SKM-1 (cell line): ENCODE data around the gene CNOT4.
"Not testable (repeated sequence)": the region's sequence is repeated elsewhere in the genome, so short reads cannot be mapped to it uniquely, and the experiment has no call there.

Source experiments
- DNase-seq: peaks from one replicate; lab custom pipeline; 2025; ENCODE audit not compliant: unreplicated experiment; lab: John Stamatoyannopoulos, UW

Gene CNOT4

GRCh38 chr7:135368416-135369186 is 141.3 kb downstream of the CNOT4 start:
- no peak for DNase-seq

GRCh38 chr7:135366843-135367508 is 142.9 kb downstream of the CNOT4 start:
- no peak for DNase-seq

- DNase-seq: no peak
Observed at GRCh38 chr7:135365721-135366120, 144.2 kb downstream of the CNOT4 start.

DNA sequence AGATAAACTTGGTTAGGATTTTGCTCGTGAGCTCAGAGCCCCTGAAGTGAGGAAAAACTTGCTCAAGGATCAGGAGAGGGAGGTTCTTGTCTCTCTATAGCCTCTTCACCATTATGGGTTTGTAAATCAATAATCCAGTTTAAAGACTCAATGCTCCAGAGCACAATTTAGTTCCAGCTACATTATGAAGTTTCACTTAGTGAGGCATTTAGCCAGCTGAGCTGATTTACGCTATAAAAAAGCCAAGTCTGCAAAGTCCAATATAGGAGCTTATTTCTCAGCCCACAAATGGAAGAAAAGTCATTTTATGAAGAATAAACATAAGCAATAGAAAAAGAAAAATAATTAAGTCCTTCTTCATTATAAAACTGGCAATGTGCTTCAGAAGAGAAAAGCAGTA is 145.7 kb downstream of the CNOT4 start:
- no peak for DNase-seq

- DNase-seq: no peak
Observed at GRCh38 chr7:135362871-135363270, 147.0 kb downstream of the CNOT4 start.

- no peak for DNase-seq
Observed at GRCh38 chr7:135361788-135362187, 148.1 kb downstream of the CNOT4 start.

- no peak for DNase-seq
Observed at GRCh38 chr7:135359615-135360014, 150.3 kb downstream of the CNOT4 start.

GRCh38 chr7:135355377-135356048 is 154.4 kb downstream of the CNOT4 start:
- DNase-seq: no peak

DNA sequence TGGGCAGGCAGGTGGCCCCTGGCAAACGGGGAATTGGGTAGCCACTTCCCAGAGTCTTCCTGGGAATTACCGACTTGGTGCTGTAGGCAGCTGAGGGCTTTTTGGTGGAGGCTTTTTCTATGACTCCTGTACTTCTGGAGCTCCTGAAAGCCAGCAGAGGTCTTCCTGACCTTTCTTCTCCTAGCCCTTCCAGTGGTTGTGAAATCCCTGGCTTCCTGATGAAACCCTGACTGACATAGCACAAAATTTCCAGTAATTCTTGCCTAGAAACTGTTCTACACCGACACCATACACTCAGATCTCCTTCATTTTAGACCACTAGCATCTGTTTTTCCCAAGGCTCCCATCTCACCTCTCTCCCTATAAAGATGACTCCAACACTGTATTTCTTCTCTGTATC is 156.1 kb downstream of the CNOT4 start:
- DNase-seq: no peak

GRCh38 chr7:135352285-135352684 is 157.6 kb downstream of the CNOT4 start:
- no peak for DNase-seq

GRCh38 chr7:135351070-135351469 is 158.8 kb downstream of the CNOT4 start:
- DNase-seq: not testable (repeated sequence)

GRCh38 chr7:135349746-135350145 is 160.2 kb downstream of the CNOT4 start:
- no peak for DNase-seq

GRCh38 chr7:135348493-135348892 is 161.4 kb downstream of the CNOT4 start:
- DNase-seq: no peak

- DNase-seq: no peak
Observed at GRCh38 chr7:135343361-135343760, 166.5 kb downstream of the CNOT4 start.

DNA sequence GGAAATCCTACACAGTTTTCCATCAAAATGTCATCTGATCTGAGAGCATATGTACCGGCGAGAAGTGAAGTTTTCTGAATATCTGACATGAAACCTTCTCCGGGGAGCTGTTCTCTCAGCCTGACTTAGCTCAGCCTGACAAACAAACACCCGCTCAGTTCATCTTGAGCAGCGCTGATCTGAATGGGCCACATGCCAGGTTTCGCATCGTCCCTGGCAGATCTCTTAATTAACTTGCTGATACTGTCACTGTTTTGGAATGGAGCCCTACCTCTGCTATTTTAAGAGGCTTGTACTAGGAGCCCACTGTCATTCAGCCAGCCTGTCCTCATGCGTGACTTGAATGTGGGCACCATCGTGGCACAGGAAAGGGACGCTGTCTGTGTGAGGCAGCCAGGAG is 167.0 kb downstream of the CNOT4 start:
- DNase-seq: no peak

DNA sequence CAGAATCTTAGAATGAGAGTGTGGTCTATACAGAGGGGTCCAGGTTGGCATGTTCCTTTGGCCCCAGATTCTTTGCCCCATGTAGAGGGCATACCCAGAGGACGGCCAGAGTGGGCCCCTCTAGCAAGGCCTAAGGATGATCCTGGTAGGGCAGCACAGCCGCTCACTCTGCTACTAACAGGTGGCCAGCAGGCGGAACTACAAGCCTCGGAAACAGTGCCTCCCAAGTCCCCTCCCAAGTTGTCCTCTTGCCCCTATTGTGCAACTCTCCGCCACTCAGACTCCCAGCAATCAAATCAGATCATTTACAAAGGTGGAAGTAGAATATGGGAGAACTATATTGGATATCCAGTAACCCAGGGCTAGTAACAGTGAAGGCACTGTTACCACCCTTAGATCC is 168.9 kb downstream of the CNOT4 start:
- DNase-seq: no peak

- DNase-seq: no peak
Observed at GRCh38 chr7:135337977-135338550, 171.8 kb downstream of the CNOT4 start.

- no peak for DNase-seq
Observed at GRCh38 chr7:135337506-135337905, 172.4 kb downstream of the CNOT4 start.

- no peak for DNase-seq
Observed at GRCh38 chr7:135335628-135336139, 174.2 kb downstream of the CNOT4 start.

DNA sequence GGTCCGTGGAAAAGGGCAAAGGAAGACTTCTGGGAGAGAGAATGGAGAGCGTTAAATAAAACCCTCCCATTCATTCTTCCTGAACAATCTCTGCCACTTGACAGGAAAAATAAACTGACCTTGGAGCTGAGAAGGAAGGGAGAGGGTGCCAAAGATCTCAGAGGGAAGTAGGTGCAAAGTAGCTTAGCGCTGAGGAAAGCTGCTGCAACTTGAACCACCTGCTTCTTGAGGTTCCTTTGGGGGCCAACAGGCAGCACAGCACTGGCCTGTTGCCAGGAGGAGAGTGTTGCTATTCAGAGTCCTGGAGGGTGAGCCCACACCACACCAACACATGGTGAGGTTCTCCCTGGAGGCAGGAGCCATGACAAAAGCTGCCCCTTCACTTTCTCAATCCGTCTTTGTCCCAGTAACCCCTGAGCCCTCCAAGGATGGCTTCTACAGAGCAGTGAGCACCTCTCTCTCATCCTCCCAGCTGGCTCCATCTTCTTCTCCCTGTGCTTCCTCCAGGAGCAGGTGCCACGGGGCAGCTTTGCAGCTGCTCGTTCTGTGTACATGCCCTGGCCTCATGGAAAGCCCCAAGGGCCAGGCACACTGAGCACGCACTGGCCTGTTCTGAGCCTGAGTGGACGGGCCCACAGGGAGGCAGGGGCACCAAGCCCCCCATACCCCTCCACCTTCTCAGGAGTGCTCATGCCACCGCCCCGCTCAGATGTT is 174.9 kb downstream of the CNOT4 start:
- no peak for DNase-seq

DNA sequence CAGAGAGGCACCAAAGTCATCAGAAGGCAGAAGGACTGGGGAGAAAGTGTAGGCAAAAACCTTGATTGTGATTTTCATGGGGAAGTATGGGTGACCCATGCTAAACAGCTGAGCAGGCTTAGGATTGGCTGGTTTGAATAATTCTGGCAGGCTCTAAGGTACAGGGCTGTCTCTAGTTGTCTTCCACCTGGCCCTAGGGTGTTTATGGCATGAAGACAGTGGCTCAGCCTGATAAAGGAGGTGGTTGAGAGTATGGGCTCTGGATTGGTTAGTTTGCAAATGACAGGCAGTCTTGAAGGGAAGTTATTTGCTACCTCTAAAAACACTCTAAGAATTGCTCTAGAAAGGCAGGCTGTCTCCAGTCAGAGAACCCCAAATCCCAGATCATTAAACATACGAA is 176.0 kb downstream of the CNOT4 start:
- no peak for DNase-seq
